DND-41 (cell line): ENCODE data around the gene IMP4.

Experiments used
- ATAC-seq: fragments of 200-7000 bp; cut with Tn5 transposase; 3 replicates; pipeline ENCODE4 v1.9.1; 2021; ENCODE audit warnings: low read depth; ENCODE audit not compliant: insufficient read depth
- DNase-seq: peaks from one replicate; pipeline ENCODE4 v3.0.0-alpha.2; 2020
- H2AFZ ChIP-seq: 2 replicates; pipeline ENCODE4 v1.6.0; 2012; ENCODE audit warnings: low read depth, low read length
- H3K27ac ChIP-seq: 2 replicates; pipeline ENCODE4 v1.5.1; 2012; ENCODE audit warnings: low read length, inconsistent platforms
- H3K27me3 ChIP-seq: fragments of 200-600 bp; sonication (generic); 2 replicates; pipeline ENCODE4 v1.6.0; 2012; ENCODE audit warnings: low read length, mild to moderate bottlenecking, inconsistent platforms; ENCODE audit not compliant: insufficient read depth, poor library complexity
- H3K36me3 ChIP-seq: 2 replicates; pipeline ENCODE4 v1.5.1; 2012; ENCODE audit warnings: low read length, inconsistent platforms; ENCODE audit not compliant: insufficient read depth
- H3K4me1 ChIP-seq: 2 replicates; pipeline ENCODE4 v1.5.1; 2012; ENCODE audit warnings: mild to moderate bottlenecking, low read length; ENCODE audit not compliant: insufficient read depth
- H3K4me2 ChIP-seq: 2 replicates; pipeline ENCODE4 v1.6.0; 2012; ENCODE audit warnings: mild to moderate bottlenecking, moderate library complexity, low read length, inconsistent platforms; ENCODE audit not compliant: insufficient read depth
- H3K4me3 ChIP-seq, 2 experiments: fragments of 200-600 bp in 1 of 2; shearing (Covaris generic) in 1 of 2; 2 replicates each; pipeline ENCODE4 v1.5.1; 2012 to 2016; ENCODE audit warnings: inconsistent platforms in 2 of 2, low read length in 2 of 2, mild to moderate bottlenecking in 2 of 2, low read depth in 1 of 2, moderate library complexity in 1 of 2
- H3K79me2 ChIP-seq: 2 replicates; pipeline ENCODE4 v1.6.0; 2012; ENCODE audit warnings: low read length, inconsistent platforms; ENCODE audit not compliant: insufficient read depth
- H3K9ac ChIP-seq: 2 replicates; pipeline ENCODE4 v1.6.0; 2012; ENCODE audit warnings: low read depth, mild to moderate bottlenecking, inconsistent platforms, low read length, moderate library complexity
- H3K9me3 ChIP-seq: 2 replicates; pipeline ENCODE4 v1.5.1; 2012; ENCODE audit warnings: low read length, moderate library complexity, mild to moderate bottlenecking, inconsistent platforms; ENCODE audit not compliant: insufficient read depth, severe bottlenecking
- H4K20me1 ChIP-seq: 2 replicates; pipeline ENCODE4 v1.6.0; 2012; ENCODE audit warnings: low read length; ENCODE audit not compliant: insufficient read depth
- EZH2 ChIP-seq: IDR thresholded peaks from 3 replicates; pipeline ENCODE4 v1.6.1; 2012; ENCODE audit warnings: borderline replicate concordance, low read depth, mild to moderate bottlenecking, moderate library complexity, low read length, inconsistent platforms; ENCODE audit not compliant: severe bottlenecking

The IMP4 gene

DNA sequence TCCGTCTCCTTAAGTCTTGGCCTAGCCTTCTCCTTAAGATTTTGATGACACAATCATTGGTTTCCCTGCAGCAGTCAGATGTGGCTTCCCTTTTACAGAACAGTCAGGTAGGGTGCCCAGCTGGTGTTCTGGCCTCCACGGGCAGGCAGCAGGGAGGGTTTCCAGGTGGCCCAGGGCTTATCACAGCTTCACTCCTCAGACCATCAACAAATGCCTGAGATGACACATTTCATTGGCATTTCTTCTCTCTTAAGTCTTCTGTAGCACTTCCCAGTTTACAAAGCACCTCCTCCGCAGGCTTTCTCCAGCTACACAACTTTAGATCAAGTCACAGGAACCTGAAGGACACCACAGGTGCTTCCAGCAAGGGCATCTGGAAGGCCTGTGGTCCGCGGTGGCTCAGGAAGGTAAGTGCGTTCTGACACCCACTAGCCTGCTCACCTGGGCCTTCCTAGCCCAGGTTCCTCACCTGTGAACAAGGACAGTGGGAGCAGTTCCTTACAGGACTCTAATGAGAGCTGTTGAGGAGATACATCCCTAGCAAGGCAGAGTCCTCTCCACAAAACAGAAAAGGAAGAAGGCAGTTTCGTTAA is 50.7 kb downstream of the IMP4 start:
- no peaks in the 10 kb centered on the region for H3K79me2 ChIP-seq
- no peak for TF ChIP-seq EZH2
- H3K9me3 ChIP-seq, result no peaks in the 10 kb centered on the region
- H3K4me1 ChIP-seq, result no peaks in the 10 kb centered on the region
- DNase-seq, result no peak
- no peak for ATAC-seq
- H3K27ac ChIP-seq, result no peak overlapping the region
- no peak overlapping the region for H2AFZ ChIP-seq
- no peak overlapping the region for H3K4me2 ChIP-seq
- H4K20me1 ChIP-seq, result no peaks in the 10 kb centered on the region
- H3K4me3 ChIP-seq, result no peak overlapping the region
- H3K27me3 ChIP-seq, result no peaks in the 10 kb centered on the region
- no peaks in the 10 kb centered on the region for H3K36me3 ChIP-seq
- no peak overlapping the region for H3K9ac ChIP-seq
